IPS DF 6.9 (cell line): ENCODE results near the gene MPP2.
"Not testable (repeated sequence)": the region's sequence is repeated elsewhere in the genome, so short reads cannot be mapped to it uniquely, and the experiment has no call there.

Source experiments
- DNase-seq: peaks from one replicate; pipeline ENCODE4 v3.0.0-alpha.2; 2013; ENCODE audit warnings: low read depth, low spot score
- H3K27ac ChIP-seq: one replicate; pipeline ENCODE4 v1.5.1; 2013; ENCODE audit warnings: low read length, control low read depth
- H3K27me3 ChIP-seq: 2 replicates; pipeline ENCODE4 v1.6.1; 2013; ENCODE audit warnings: mild to moderate bottlenecking, low read length; ENCODE audit not compliant: control insufficient read depth, insufficient read depth
- H3K36me3 ChIP-seq: 2 replicates; pipeline ENCODE4 v1.6.1; 2013; ENCODE audit warnings: low read length; ENCODE audit not compliant: control insufficient read depth, insufficient read depth
- H3K4me1 ChIP-seq: 2 replicates; pipeline ENCODE4 v1.6.1; 2013; ENCODE audit warnings: low read length; ENCODE audit not compliant: control insufficient read depth, insufficient read depth
- H3K4me3 ChIP-seq: 2 replicates; pipeline ENCODE4 v1.5.1; 2013; ENCODE audit warnings: mild to moderate bottlenecking, low read length
- H3K9me3 ChIP-seq: 2 replicates; pipeline ENCODE4 v1.6.1; 2013; ENCODE audit warnings: low read length, inconsistent platforms; ENCODE audit not compliant: control insufficient read depth, insufficient read depth
- WGBS: extraction: QIAGEN DNeasy Blood & Tissue Kit; methylation state at CpG from one replicate; pipeline ENCODE4 v1.1.7; 2013; ENCODE audit warnings: mixed read lengths, missing lambda C conversion rate; ENCODE audit not compliant: insufficient read length, insufficient coverage; 5-methylcytosine and 5-hydroxymethylcytosine counted together

MPP2 gene

DNA sequence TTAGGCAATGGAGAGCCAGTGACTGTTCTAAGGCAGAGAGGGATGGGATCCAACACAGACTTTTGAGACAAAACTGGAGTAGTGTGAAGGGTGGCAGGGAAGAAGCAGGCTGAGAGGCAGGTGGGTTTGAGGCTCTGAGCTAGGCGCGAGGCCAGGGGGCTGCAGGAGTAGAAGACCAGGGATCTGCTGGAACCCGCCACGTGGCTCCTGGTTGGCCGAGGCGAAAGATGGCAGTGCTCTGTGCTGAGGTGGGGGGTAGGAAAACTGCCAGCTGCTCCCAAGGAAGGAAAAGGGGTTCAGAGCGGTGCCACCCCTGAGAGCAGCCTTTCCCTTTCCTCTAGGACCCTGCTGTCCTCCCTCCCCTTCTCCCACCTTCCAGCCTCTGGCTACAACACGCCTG lies 54.8 kb downstream of the MPP2 start:
- Histone ChIP-seq H3K36me3 (no peaks in the 10 kb centered on the region), H3K27me3 (no peaks in the 10 kb centered on the region)

DNA sequence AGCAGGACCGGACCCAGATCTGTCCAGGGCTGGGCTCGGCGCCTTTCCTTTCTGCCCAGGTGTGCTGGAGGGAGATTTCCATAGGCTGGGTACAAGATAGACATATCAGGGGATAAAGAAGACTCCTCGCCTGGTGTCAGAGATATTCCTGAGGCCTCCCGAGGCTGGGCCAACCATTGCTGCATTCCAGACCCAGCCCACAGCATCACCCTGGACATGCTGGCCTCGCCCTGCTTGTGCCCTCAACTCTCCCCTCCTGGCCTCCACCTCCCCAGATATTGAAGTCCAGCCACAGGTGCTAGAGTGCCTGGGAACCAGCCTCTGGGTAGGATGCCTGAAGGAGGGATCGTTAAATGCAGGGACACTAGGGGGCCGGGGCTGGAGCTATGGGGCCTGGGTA lies 58.2 kb downstream of the MPP2 start:
- Histone ChIP-seq H3K27ac (no peak overlapping the region), H3K36me3 (no peaks in the 10 kb centered on the region), H3K9me3 (no peaks in the 10 kb centered on the region), H3K4me1 (peaks cover 4% of the 10 kb centered on the region; the same call in 1 of the 2 replicates), H3K27me3 (no peaks in the 10 kb centered on the region), H3K4me3 (no peak overlapping the region)
- no peak for DNase-seq
- no CpG with 5 or more reads among the region's 8 CpGs for WGBS

More for the DNA sequence above, 54.8 kb downstream of the MPP2 start:
- DNase-seq: no peak
- Histone ChIP-seq H3K9me3 (no peaks in the 10 kb centered on the region), H3K27ac (no peak overlapping the region), H3K4me1 (no peaks in the 10 kb centered on the region), H3K4me3 (no peak overlapping the region)
- no CpG with 5 or more reads among the region's 8 CpGs for WGBS

DNA sequence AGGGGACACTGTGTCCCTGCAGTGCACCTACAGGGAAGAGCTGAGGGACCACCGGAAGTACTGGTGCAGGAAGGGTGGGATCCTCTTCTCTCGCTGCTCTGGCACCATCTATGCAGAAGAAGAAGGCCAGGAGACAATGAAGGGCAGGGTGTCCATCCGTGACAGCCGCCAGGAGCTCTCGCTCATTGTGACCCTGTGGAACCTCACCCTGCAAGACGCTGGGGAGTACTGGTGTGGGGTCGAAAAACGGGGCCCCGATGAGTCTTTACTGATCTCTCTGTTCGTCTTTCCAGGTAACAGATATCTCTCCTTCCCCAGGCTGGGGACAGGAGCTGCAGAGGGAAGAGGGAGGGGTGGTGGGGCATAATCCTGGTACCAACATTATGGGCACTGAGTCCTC lies 58.7 kb downstream of the MPP2 start:
- Histone ChIP-seq H3K27ac (no peak overlapping the region), H3K27me3 (no peaks in the 10 kb centered on the region), H3K36me3 (no peaks in the 10 kb centered on the region), H3K4me3 (no peak overlapping the region), H3K9me3 (no peaks in the 10 kb centered on the region), H3K4me1 (peaks cover 4% of the 10 kb centered on the region; the same call in 1 of the 2 replicates)
- no peak for DNase-seq
- WGBS: no CpG with 5 or more reads among the region's 10 CpGs

DNA sequence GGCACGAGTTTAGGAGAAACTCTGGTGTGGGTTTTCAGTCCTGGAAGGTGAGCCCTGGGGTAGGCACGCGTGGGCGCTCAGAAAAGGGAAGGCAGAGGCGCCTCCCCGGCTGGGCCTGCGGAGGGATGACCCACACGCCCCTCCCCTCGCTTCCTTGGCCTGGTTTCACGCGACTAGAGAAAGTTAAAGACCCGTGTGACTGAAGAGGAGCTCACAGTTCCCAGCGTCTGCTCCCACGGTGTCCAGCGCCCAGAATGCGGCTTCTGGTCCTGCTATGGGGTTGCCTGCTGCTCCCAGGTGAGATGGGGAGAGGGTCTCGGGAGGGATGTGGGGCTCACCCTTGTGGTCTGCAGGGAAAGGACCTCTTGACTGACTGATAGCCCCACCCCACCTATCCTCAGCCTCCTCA lies 60.4 kb downstream of the MPP2 start, which contains the start of gene CD300LG:
TSS of gene CD300LG (plus strand) at position 214 of the 409 bp plus-strand sequence. CDS start at position 255, 41 bp downstream.
- Histone ChIP-seq H3K4me1 (peaks cover 4% of the 10 kb centered on the region; the same call in 1 of the 2 replicates), H3K9me3 (no peaks in the 10 kb centered on the region), H3K27me3 (no peaks in the 10 kb centered on the region), H3K36me3 (no peaks in the 10 kb centered on the region), H3K27ac (no peak within 1 kb of the TSS), H3K4me3 (no peak within 1 kb of the TSS)
- no CpG with 5 or more reads among the region's 17 CpGs for WGBS
- no peak for DNase-seq

DNA sequence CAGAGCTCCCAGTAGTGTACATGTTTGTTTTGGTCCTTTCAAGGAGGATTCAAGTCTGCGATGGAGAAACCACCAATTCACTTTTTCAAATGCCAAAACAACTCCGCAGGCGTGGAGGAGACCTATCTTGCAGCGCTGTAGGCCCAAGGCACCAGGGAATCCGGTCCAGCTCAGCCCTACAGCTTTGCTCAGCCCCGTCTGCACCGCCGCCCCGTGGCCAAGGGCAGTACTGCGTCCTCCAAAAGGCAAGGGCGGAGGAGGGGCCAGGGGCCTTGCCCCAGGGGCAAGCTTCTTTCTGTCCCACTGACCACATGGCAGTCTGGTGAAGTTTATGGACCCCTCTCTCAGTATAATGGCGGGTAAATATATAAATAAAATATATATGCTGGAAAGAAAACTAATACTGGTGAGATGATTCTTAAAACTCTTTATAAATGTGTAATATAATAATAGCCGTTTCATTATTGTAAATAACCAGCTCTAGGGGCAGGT lies 61.1 kb downstream of the MPP2 start:
- WGBS: no CpG with 5 or more reads among the region's 13 CpGs
- H3K36me3 ChIP-seq: no peaks in the 10 kb centered on the region
- H3K4me1 ChIP-seq: peaks cover 4% of the 10 kb centered on the region; the same call in 1 of the 2 replicates
- no peaks in the 10 kb centered on the region for H3K27me3 ChIP-seq
- DNase-seq: peak; percentile 82
- no peak overlapping the region for H3K4me3 ChIP-seq
- H3K9me3 ChIP-seq: no peaks in the 10 kb centered on the region
- H3K27ac ChIP-seq: no peak overlapping the region

DNA sequence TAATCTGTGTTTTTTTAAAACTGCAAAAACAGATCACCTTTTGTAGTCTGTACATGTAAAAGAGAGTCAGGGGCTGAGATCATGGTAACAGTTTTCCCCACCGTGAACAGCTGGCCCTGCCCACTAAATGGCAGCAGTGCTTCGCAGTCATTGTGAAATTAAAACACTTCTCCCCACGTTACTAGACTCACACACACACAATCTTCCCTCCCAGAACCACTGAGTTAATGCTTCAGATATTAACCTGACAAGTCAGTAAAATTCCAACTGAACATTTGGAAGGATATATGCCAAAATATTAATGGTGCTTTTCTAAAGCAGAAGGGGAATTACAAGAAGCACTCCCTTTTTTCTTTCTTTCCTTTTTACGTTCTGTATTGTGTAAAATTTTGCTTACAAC lies 61.6 kb downstream of the MPP2 start:
- Histone ChIP-seq H3K36me3 (no peaks in the 10 kb centered on the region), H3K27me3 (no peaks in the 10 kb centered on the region), H3K4me3 (no peak overlapping the region), H3K4me1 (peaks cover 4% of the 10 kb centered on the region; the same call in 1 of the 2 replicates), H3K9me3 (no peaks in the 10 kb centered on the region), H3K27ac (no peak overlapping the region)
- DNase-seq: no peak
- no CpG with 5 or more reads among the region's 4 CpGs for WGBS

DNA sequence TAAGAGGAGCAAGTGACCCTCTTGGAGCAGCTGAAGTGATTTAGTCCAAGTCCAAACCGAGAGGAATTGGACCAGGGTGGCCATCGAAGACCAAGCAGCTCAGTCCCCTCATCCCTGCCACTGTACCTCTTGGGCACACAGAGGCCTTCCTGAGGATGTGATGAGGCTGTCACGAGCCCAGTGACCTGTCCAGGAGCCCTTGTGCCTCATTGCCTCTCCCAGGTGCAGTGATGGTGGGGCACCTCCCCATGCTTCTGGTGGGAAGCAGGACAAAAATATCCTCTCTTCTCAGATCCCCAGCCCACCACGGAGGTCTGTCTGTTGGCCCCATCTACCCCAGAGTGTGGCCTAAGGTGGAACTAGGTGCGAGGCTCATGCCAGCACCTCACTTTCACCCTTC lies 63.1 kb downstream of the MPP2 start:
- WGBS: no CpG with 5 or more reads among the region's 5 CpGs
- DNase-seq: no peak

DNA sequence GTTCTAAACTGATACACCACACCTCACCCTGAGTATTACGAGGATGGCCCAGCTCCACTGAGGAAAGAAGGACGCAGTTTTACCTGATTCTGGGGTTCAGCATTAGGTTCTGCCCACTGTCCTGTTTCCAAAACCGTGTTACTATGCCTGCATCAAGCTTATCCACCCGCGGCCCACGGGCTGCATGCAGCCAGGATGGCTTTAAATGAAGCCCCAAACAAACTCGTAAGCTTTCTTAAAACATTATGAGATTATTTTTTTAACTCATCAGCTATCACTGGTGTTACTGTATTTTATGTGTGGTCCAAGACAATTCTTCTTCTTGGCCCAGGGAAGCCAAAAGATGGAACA lies 64.4 kb downstream of the MPP2 start:
- DNase-seq: no peak
- no CpG with 5 or more reads among the region's 7 CpGs for WGBS
- Histone ChIP-seq H3K9me3 (no peaks in the 10 kb centered on the region), H3K4me1 (peaks cover 4% of the 10 kb centered on the region; the same call in 1 of the 2 replicates), H3K27me3 (no peaks in the 10 kb centered on the region), H3K4me3 (no peak overlapping the region), H3K36me3 (no peaks in the 10 kb centered on the region), H3K27ac (no peak overlapping the region)

More for the DNA sequence above, 63.1 kb downstream of the MPP2 start:
- no peaks in the 10 kb centered on the region for H3K36me3 ChIP-seq
- H3K4me3 ChIP-seq: no peak overlapping the region
- H3K27ac ChIP-seq: no peak overlapping the region
- no peaks in the 10 kb centered on the region for H3K27me3 ChIP-seq
- H3K4me1 ChIP-seq: peaks cover 4% of the 10 kb centered on the region; the same call in 1 of the 2 replicates
- H3K9me3 ChIP-seq: no peaks in the 10 kb centered on the region

DNA sequence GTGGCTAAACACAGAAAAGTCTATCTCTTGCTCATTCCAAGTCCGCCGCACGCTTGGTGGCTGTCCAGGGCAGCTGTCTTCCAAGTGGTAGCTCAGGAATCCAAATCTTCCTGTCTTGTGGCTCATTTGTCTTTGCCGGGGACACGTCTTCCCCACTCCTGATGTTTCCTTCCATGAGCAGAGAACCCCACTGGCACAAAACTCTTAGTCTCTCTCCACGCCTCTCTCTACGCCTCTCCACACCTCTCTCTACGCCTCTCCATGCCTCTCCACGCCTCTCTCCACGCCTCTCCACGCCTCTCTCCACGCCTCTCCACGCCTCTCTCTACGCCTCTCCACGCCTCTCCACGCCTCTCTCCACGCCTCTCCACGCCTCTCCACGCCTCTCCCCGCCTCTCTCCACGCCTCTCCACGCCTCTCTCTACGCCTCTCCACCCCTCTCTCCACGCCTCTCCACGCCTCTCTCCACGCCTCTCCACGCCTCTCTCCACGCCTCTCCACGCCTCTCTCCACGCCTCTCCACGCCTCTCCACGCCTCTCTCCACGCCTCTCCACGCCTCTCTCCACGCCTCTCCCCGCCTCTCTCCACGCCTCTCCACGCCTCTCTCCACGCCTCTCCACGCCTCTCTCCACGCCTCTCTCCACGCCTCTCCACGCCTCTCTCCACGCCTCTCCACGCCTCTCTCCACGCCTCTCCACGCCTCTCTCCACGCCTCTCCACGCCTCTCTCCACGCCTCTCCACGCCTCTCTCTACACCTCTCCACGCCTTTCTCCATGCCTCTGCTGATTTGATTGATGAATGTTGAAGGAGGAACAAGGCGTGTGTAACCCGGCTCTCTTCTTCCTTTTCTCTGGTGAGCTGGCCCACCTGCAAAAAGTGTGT lies 65.0 kb downstream of the MPP2 start:
- not testable (repeated sequence) for DNase-seq, H3K9me3 ChIP-seq

DNA sequence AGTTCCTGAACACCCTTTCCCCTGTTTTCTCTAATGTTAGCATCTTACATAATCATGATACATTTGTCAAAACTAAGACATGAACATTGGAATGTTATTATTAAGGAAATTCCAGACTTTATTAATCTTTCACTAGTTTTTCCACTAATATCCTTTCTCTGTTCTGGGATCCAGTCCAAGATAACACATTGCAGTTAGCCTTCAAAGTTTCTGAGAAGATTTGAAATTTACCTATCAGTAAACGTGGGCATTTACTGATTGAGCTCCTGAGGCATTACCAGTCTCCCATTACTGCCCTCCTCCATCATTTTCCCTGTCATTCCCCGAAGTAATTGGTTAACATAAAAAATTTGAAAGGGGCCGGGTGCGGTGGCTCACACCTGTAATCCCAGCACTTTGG lies 66.1 kb downstream of the MPP2 start:
- Histone ChIP-seq H3K27ac (no peak overlapping the region), H3K4me1 (no peaks in the 10 kb centered on the region), H3K27me3 (no peaks in the 10 kb centered on the region), H3K36me3 (no peaks in the 10 kb centered on the region), H3K9me3 (no peaks in the 10 kb centered on the region), H3K4me3 (no peak overlapping the region)
- DNase-seq: no peak
- no CpG with 5 or more reads among the region's 4 CpGs for WGBS

More for the DNA sequence above, 65.0 kb downstream of the MPP2 start:
- not testable (repeated sequence) for H3K36me3 ChIP-seq, H3K27ac ChIP-seq, H3K4me1 ChIP-seq, H3K4me3 ChIP-seq, H3K27me3 ChIP-seq
- WGBS: 100% methylated on average over 6 of the region's 54 CpGs
